HL-60 (cell line): ENCODE measurements around the gene USF2.
A peak's percentile ranks its signal among the peaks of the same experiment; 100 is the strongest.

Experiments
- GABPA ChIP-seq: IDR thresholded peaks from 2 replicates; pipeline ENCODE4 v1.6.1; 2012; ENCODE audit warnings: low read depth
- POLR2AphosphoS5 ChIP-seq: IDR thresholded peaks from 2 replicates; pipeline ENCODE4 v1.6.1; 2012; ENCODE audit warnings: low read depth
- REST ChIP-seq: IDR thresholded peaks from 2 replicates; pipeline ENCODE4 v1.6.1; 2012; ENCODE audit warnings: low read depth; ENCODE audit not compliant: insufficient replicate concordance
- TF ChIP-seq, protein P1 (sequence below): IDR thresholded peaks from one replicate; pipeline ENCODE4 v1.5.1; 2011; ENCODE audit warnings: low read length, control low read depth, inconsistent platforms; ENCODE audit not compliant: insufficient read depth

DNA sequence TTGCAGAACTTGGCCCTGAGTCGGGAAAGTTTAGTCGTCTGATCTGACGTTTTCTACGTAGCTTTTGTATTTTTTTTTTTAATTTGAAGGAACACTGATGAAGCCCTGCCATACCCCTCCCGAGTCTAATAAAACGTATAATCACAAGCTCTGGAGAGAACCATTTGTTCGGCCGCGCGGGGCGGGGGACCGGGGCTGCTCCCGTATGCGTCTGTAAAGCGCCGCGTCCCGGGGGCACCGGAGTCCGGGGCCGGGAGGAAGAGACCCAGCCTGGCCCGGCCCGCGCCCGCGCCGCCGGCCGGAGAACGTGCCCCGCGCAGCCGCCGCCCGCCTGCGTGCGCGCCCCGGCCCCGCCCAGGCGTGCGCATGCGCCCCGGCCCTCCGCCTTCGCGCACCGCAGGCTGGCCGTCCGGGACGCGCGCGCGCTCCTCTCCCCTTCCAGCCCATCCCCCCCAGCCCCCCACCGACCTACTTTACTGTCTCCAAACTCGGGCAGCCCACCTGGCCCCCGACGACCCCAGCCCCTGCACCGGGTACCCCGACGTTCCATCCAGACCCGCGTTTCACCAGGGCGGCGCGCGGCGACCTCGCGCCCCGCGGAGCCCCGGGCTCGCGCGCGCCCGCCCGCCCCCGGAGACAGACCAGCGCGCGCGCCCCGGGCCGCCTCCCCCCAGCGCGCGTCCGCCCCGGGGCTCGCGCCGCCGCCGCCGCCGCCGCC lies 785 bp upstream of the USF2 start:
- TF ChIP-seq, protein P1, sequence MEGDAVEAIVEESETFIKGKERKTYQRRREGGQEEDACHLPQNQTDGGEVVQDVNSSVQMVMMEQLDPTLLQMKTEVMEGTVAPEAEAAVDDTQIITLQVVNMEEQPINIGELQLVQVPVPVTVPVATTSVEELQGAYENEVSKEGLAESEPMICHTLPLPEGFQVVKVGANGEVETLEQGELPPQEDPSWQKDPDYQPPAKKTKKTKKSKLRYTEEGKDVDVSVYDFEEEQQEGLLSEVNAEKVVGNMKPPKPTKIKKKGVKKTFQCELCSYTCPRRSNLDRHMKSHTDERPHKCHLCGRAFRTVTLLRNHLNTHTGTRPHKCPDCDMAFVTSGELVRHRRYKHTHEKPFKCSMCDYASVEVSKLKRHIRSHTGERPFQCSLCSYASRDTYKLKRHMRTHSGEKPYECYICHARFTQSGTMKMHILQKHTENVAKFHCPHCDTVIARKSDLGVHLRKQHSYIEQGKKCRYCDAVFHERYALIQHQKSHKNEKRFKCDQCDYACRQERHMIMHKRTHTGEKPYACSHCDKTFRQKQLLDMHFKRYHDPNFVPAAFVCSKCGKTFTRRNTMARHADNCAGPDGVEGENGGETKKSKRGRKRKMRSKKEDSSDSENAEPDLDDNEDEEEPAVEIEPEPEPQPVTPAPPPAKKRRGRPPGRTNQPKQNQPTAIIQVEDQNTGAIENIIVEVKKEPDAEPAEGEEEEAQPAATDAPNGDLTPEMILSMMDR = no peak
- TF ChIP-seq POLR2AphosphoS5 (peak; percentile 45; the same call in 1 of the 2 replicates), REST (no peak), GABPA (no peak)
